CD4-positive, alpha-beta T cell (primary cell): Measurements from ENCODE around the gene CIZ1. TPM values are rescaled to one million over a fixed set of nuclear protein-coding genes. Genes with fewer than 3 reads are reported as not detected.
A peak's percentile ranks its signal among the peaks of the same experiment; 100 is the strongest.

Experiments used
- ATAC-seq: fragments of 200-7000 bp; cut with Tn5 transposase; one replicate; pipeline ENCODE4 v1.10.0; 2022; ENCODE audit warnings: mild to moderate bottlenecking; ENCODE audit not compliant: poor library complexity
- CTCF ChIA-PET: fragments of 350-600 bp; sonication (Branson Sonifier 250); formaldehyde crosslinking; loops from one replicate; lab custom pipeline; 2021; ENCODE audit warnings: antibody characterized with exemption, inconsistent platforms; lab: Charles Lee
- POLR2A ChIA-PET: fragments of 350-600 bp; sonication (Branson Sonifier 250); formaldehyde crosslinking; loops from one replicate; lab custom pipeline; 2021; ENCODE audit warnings: antibody characterized with exemption, inconsistent platforms; lab: Charles Lee
- DNase-seq, 14 experiments: peaks; one replicate each; pipeline ENCODE4 v3.0.0-alpha.2; 2013 to 2020; ENCODE audit warnings: mixed read lengths in 2 of 14
- H3K27ac ChIP-seq, 2 donors: one replicate each; pipeline versions ENCODE4 v1.5.1 to v1.7.0; 2013; ENCODE audit warnings: low read length in 2 of 2, low read depth in 1 of 2, mild to moderate bottlenecking in 1 of 2
- H3K27me3 ChIP-seq, 2 experiments: 1 replicate in 1 of 2; 2 replicates in 1 of 2; pipeline versions ENCODE4 v1.6.1 to v1.7.0; 2013; ENCODE audit warnings: low read length in 2 of 2, control low read depth in 1 of 2, mild to moderate bottlenecking in 1 of 2, moderate library complexity in 1 of 2; ENCODE audit not compliant: insufficient read depth in 2 of 2, control insufficient read depth in 1 of 2
- H3K36me3 ChIP-seq: one replicate; pipeline ENCODE4 v1.6.1; 2013; ENCODE audit warnings: low read length, control low read depth; ENCODE audit not compliant: insufficient read depth
- H3K4me1 ChIP-seq: one replicate; pipeline ENCODE4 v1.6.1; 2013; ENCODE audit warnings: low read length, control low read depth; ENCODE audit not compliant: insufficient read depth
- H3K4me3 ChIP-seq: one replicate; pipeline ENCODE4 v1.5.1; 2013; ENCODE audit warnings: mild to moderate bottlenecking, low read length, moderate library complexity
- H3K9me3 ChIP-seq, 2 experiments: 1 replicate in 1 of 2; 2 replicates in 1 of 2; pipeline versions ENCODE4 v1.6.1 to v1.7.0; 2013; ENCODE audit warnings: low read length in 2 of 2, mild to moderate bottlenecking in 2 of 2, control low read depth in 1 of 2, moderate library complexity in 1 of 2; ENCODE audit not compliant: control insufficient read depth in 1 of 2, insufficient read depth in 1 of 2
- H3K27ac Mint-ChIP-seq: one replicate; pipeline ENCODE4 v1.8.0; 2020; ENCODE audit warnings: mixed read lengths
- H3K27me3 Mint-ChIP-seq: one replicate; pipeline ENCODE4 v1.8.0; 2021; ENCODE audit warnings: mixed read lengths
- H3K36me3 Mint-ChIP-seq: one replicate; pipeline ENCODE4 v1.8.0; 2021; ENCODE audit warnings: low read depth, mixed read lengths
- H3K4me1 Mint-ChIP-seq: one replicate; pipeline ENCODE4 v1.8.0; 2021; ENCODE audit warnings: low read depth, mixed read lengths
- H3K4me3 Mint-ChIP-seq: one replicate; pipeline ENCODE4 v1.8.0; 2020; ENCODE audit warnings: mild to moderate bottlenecking, mixed read lengths
- H3K9me3 Mint-ChIP-seq: one replicate; pipeline ENCODE4 v1.8.0; 2020; ENCODE audit warnings: mixed read lengths
- CTCF ChIP-seq: fragments of 200-600 bp; IDR thresholded peaks from one replicate; pipeline ENCODE4 v1.8.0; 2022; ENCODE audit warnings: antibody characterized with exemption, mild to moderate bottlenecking
- intact Hi-C, 2 experiments: fragments of 100-400 bp; cut with DNase I in 1 of 2; cut with micrococcal nuclease in 1 of 2; formaldehyde crosslinking; loops; one replicate each; pipeline versions ENCODE4 v1.15.1 to v1.9.0; 2023 to 2025; cut with DNase I, micrococcal nuclease
- total RNA-seq, 174 experiments: library from RNA in 2 of 174; stranded (reverse) in 2 of 174; gene quantifications; one replicate each; pipeline ENCODE4 v1.2.3 and lab custom pipeline; 2021 to 2026

The CIZ1 gene
- total RNA-seq, 2 experiments from 2014 or later, result 106 to 107 TPM

- no peaks in the 10 kb centered on the region for H3K9me3 Mint-ChIP-seq
- no peak overlapping the region for H3K27ac Mint-ChIP-seq
- Histone ChIP-seq H3K4me3 (no peak overlapping the region), H3K27ac (no peak overlapping the region), H3K27me3 (no peaks in the 10 kb centered on the region), H3K9me3 (no peaks in the 10 kb centered on the region), H3K4me1 (peaks cover 15% of the 10 kb centered on the region), H3K36me3 (no peaks in the 10 kb centered on the region)
- intact Hi-C loops, result no loop called here
- POLR2A ChIA-PET, result interaction anchor here (0.7 to 1.7 kb wide), 3 partner anchors 14 to 17 kb away, joined by 3 to 5 read pairs (median 3); partner anchors contain the start of gene BBLN
- H3K4me1 Mint-ChIP-seq, result peaks cover 13% of the 10 kb centered on the region
- CTCF ChIA-PET, result interaction anchor here (0.5 kb wide), 1 partner anchor 63 kb away, joined by 4 read pairs; no protein-coding TSS in a partner anchor
- no peaks in the 10 kb centered on the region for H3K27me3 Mint-ChIP-seq
- ATAC-seq (no peak), DNase-seq (no peak)
- no peak overlapping the region for H3K4me3 Mint-ChIP-seq
- no peak for TF ChIP-seq CTCF
- no peaks in the 10 kb centered on the region for H3K36me3 Mint-ChIP-seq
These were observed 48.8 kb downstream of the CIZ1 start for GRCh38 chr9:128142596-128142995.

DNA sequence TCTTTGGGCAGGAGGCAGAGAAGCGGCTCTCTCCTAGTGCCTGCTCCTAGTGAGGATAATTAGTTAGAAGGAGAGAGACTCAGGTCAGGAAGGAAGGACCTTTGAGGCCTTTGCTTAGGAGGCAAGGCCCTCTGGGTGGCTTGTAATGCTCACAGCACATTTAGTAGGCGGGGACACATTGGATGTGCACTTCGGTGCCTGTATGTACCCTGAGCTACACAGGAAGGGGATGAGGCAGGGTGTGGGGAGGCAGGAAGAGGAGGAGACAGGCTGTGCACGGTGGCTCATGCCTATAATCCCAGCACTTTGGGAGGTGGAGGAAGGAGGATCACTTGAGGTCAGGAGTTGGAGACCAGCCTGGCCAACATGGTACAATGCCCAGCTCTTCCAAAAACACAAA, 49.3 kb downstream of the CIZ1 start:
- DNase-seq, result peak in 4 of 14 experiments; percentile 19 to 44 (median 30)

GRCh38 chr9:128141604-128142003, 49.8 kb downstream of the CIZ1 start:
- ChIA-PET POLR2A (interaction anchor here (1.0 to 1.7 kb wide), 2 partner anchors 14 to 18 kb away, joined by 3 to 5 read pairs; partner anchors contain the start of gene BBLN), CTCF (no interaction called here)
- TF ChIP-seq CTCF, result no peak
- no peak overlapping the region for H3K4me3 ChIP-seq
- H3K27ac ChIP-seq, result no peak overlapping the region
- intact Hi-C loops, result no loop called here
- no peaks in the 10 kb centered on the region for H3K27me3 ChIP-seq
- no peaks in the 10 kb centered on the region for H3K27me3 Mint-ChIP-seq
- DNase-seq, result no peak
- peaks cover 15% of the 10 kb centered on the region for H3K4me1 ChIP-seq
- H3K27ac Mint-ChIP-seq, result peak overlapping the region; percentile 26
- no peak overlapping the region for H3K4me3 Mint-ChIP-seq
- H3K36me3 Mint-ChIP-seq, result no peaks in the 10 kb centered on the region
- no peak for ATAC-seq
- H3K36me3 ChIP-seq, result no peaks in the 10 kb centered on the region
- H3K9me3 Mint-ChIP-seq, result no peaks in the 10 kb centered on the region
- peaks cover 13% of the 10 kb centered on the region for H3K4me1 Mint-ChIP-seq
- no peaks in the 10 kb centered on the region for H3K9me3 ChIP-seq

More for the DNA sequence above, 49.3 kb downstream of the CIZ1 start:
- no peak overlapping the region for H3K27ac ChIP-seq
- intact Hi-C loops, result no loop called here
- no peaks in the 10 kb centered on the region for H3K36me3 ChIP-seq
- H3K27me3 Mint-ChIP-seq, result no peaks in the 10 kb centered on the region
- peak overlapping the region; percentile 26 for H3K27ac Mint-ChIP-seq
- ChIA-PET POLR2A (interaction anchor here (0.7 to 1.7 kb wide), 3 partner anchors 14 to 17 kb away, joined by 3 to 5 read pairs (median 3); partner anchors contain the start of gene BBLN), CTCF (no interaction called here)
- no peak overlapping the region for H3K4me3 Mint-ChIP-seq
- TF ChIP-seq CTCF, result no peak
- H3K9me3 ChIP-seq, result no peaks in the 10 kb centered on the region
- H3K36me3 Mint-ChIP-seq, result no peaks in the 10 kb centered on the region
- H3K4me1 ChIP-seq, result peaks cover 15% of the 10 kb centered on the region
- peak; percentile 89 for ATAC-seq
- H3K27me3 ChIP-seq, result no peaks in the 10 kb centered on the region
- no peak overlapping the region for H3K4me3 ChIP-seq
- peaks cover 13% of the 10 kb centered on the region for H3K4me1 Mint-ChIP-seq
- H3K9me3 Mint-ChIP-seq, result no peaks in the 10 kb centered on the region
